H9 (cell line): Measurements from ENCODE around the gene APOBEC2. TPM values are rescaled to one million over a fixed set of nuclear protein-coding genes. Genes with fewer than 3 reads are reported as not detected.

Experiments used
- DNase-seq: peaks from one replicate; pipeline ENCODE4 v3.0.0-alpha.2; 2017
- H2AFZ ChIP-seq: one replicate; pipeline ENCODE4 v1.6.1; 2013; ENCODE audit warnings: mild to moderate bottlenecking, low read length, control low read depth, moderate library complexity
- H2AK5ac ChIP-seq: 2 replicates; pipeline ENCODE4 v1.6.1; 2013; ENCODE audit warnings: low read length, control low read depth, mixed read lengths; ENCODE audit not compliant: insufficient read length
- H2BK120ac ChIP-seq: one replicate; pipeline ENCODE4 v1.6.1; 2013; ENCODE audit warnings: low read depth, mild to moderate bottlenecking, low read length, control low read depth, inconsistent platforms; ENCODE audit not compliant: poor library complexity, severe bottlenecking
- H2BK12ac ChIP-seq: 2 replicates; pipeline ENCODE4 v1.6.1; 2013; ENCODE audit warnings: low read length, control low read depth, mixed read lengths, low read depth; ENCODE audit not compliant: insufficient read length
- H2BK15ac ChIP-seq: 2 replicates; pipeline ENCODE4 v1.6.1; 2013; ENCODE audit warnings: low read depth, low read length, control low read depth
- H2BK20ac ChIP-seq: one replicate; pipeline ENCODE4 v1.6.1; 2013; ENCODE audit warnings: low read depth, mild to moderate bottlenecking, low read length, control low read depth, inconsistent platforms; ENCODE audit not compliant: poor library complexity, severe bottlenecking
- H2BK5ac ChIP-seq: 2 replicates; pipeline ENCODE4 v1.6.1; 2013; ENCODE audit warnings: low read length, control low read depth, mixed read lengths; ENCODE audit not compliant: insufficient read length
- H3K14ac ChIP-seq: 2 replicates; pipeline ENCODE4 v1.6.1; 2013; ENCODE audit warnings: low read length, control low read depth; ENCODE audit not compliant: insufficient read depth
- H3K18ac ChIP-seq: 2 replicates; pipeline ENCODE4 v1.6.1; 2013; ENCODE audit warnings: low read depth, mild to moderate bottlenecking, mixed read lengths, low read length, control low read depth; ENCODE audit not compliant: insufficient read length
- H3K23ac ChIP-seq: 2 replicates; pipeline ENCODE4 v1.6.1; 2013; ENCODE audit warnings: low read length, control low read depth, mixed read lengths, low read depth; ENCODE audit not compliant: insufficient read length
- H3K23me2 ChIP-seq: 2 replicates; pipeline ENCODE4 v1.6.1; 2013; ENCODE audit warnings: low read depth, mild to moderate bottlenecking, mixed read lengths, low read length, control low read depth; ENCODE audit not compliant: insufficient read length, poor library complexity, severe bottlenecking
- H3K27ac ChIP-seq: 2 replicates; pipeline ENCODE4 v1.5.1; 2013; ENCODE audit warnings: low read length, control low read depth, mixed read lengths, low read depth; ENCODE audit not compliant: insufficient read length
- H3K27me3 ChIP-seq: 2 replicates; pipeline ENCODE4 v1.6.1; 2013; ENCODE audit warnings: low read length, control low read depth, inconsistent platforms; ENCODE audit not compliant: insufficient read depth
- H3K4ac ChIP-seq: 2 replicates; pipeline ENCODE4 v1.6.1; 2013; ENCODE audit warnings: low read depth, mild to moderate bottlenecking, control low read depth, inconsistent platforms, low read length, moderate library complexity
- H3K4me1 ChIP-seq: 2 replicates; pipeline ENCODE4 v1.6.1; 2013; ENCODE audit warnings: low read length, control low read depth, inconsistent platforms; ENCODE audit not compliant: insufficient read depth
- H3K4me2 ChIP-seq: 2 replicates; pipeline ENCODE4 v1.6.1; 2013; ENCODE audit warnings: low read length, control low read depth, mixed read lengths; ENCODE audit not compliant: insufficient read length, insufficient read depth
- H3K56ac ChIP-seq: 2 replicates; pipeline ENCODE4 v1.6.1; 2013; ENCODE audit warnings: low read depth, mild to moderate bottlenecking, mixed read lengths, low read length, control low read depth; ENCODE audit not compliant: insufficient read length
- H3K79me1 ChIP-seq: 2 replicates; pipeline ENCODE4 v1.6.1; 2013; ENCODE audit warnings: low read depth, mild to moderate bottlenecking, moderate library complexity, low read length, control low read depth, inconsistent platforms; ENCODE audit not compliant: insufficient read depth, poor library complexity, severe bottlenecking
- H3K79me2 ChIP-seq: 2 replicates; pipeline ENCODE4 v1.6.1; 2013; ENCODE audit warnings: low read length, control low read depth, inconsistent platforms; ENCODE audit not compliant: insufficient read depth
- H3K9ac ChIP-seq: 2 replicates; pipeline ENCODE4 v1.6.1; 2013; ENCODE audit warnings: low read length, control low read depth, mixed read lengths; ENCODE audit not compliant: insufficient read length; ENCODE audit errors: extremely low read depth
- H3K9me3 ChIP-seq: one replicate; pipeline ENCODE4 v1.6.1; 2013; ENCODE audit warnings: low read depth, low read length, inconsistent platforms; ENCODE audit not compliant: control insufficient read depth
- H3T11ph ChIP-seq: one replicate; pipeline ENCODE4 v1.6.1; 2013; ENCODE audit warnings: mild to moderate bottlenecking, low read length, control low read depth, inconsistent platforms
- H4K20me1 ChIP-seq: one replicate; pipeline ENCODE4 v1.6.1; 2013; ENCODE audit not compliant: control insufficient read depth, insufficient read length, insufficient read depth
- H4K5ac ChIP-seq: 2 replicates; pipeline ENCODE4 v1.6.1; 2013; ENCODE audit warnings: low read depth, mild to moderate bottlenecking, mixed read lengths, low read length, control low read depth; ENCODE audit not compliant: insufficient read length
- H4K8ac ChIP-seq: replicated peaks from 2 replicates; pipeline ENCODE4 v1.6.1; 2013; ENCODE audit warnings: low read length, control low read depth, mixed read lengths, low read depth; ENCODE audit not compliant: insufficient read length
- H4K91ac ChIP-seq: 2 replicates; pipeline ENCODE4 v1.6.1; 2013; ENCODE audit warnings: low read depth, mild to moderate bottlenecking, moderate library complexity, mixed read lengths, low read length, control low read depth; ENCODE audit not compliant: insufficient read length
- H3K27ac Mint-ChIP-seq, 3 experiments: 2 replicates in 2 of 3; 3 replicates in 1 of 3; pipeline ENCODE4 v1.8.0; 2020 to 2021; ENCODE audit warnings: mixed read lengths in 3 of 3, mild to moderate bottlenecking in 1 of 3, moderate library complexity in 1 of 3
- H3K27me3 Mint-ChIP-seq: 2 replicates; pipeline ENCODE4 v1.8.0; 2021; ENCODE audit warnings: low read depth, mild to moderate bottlenecking, moderate library complexity, mixed read lengths
- H3K36me3 Mint-ChIP-seq, 3 experiments: 2 replicates in 2 of 3; 3 replicates in 1 of 3; pipeline ENCODE4 v1.8.0; 2020 to 2021; ENCODE audit warnings: low read depth in 3 of 3, mixed read lengths in 3 of 3; ENCODE audit not compliant: insufficient read depth in 1 of 3
- H3K4me1 Mint-ChIP-seq, 2 experiments: 2 replicates each; pipeline ENCODE4 v1.8.0; 2020; ENCODE audit warnings: mixed read lengths in 2 of 2
- H3K4me3 Mint-ChIP-seq, 2 experiments: 2 replicates in 1 of 2; 3 replicates in 1 of 2; pipeline ENCODE4 v1.8.0; 2020 to 2021; ENCODE audit warnings: mild to moderate bottlenecking in 2 of 2, mixed read lengths in 2 of 2, moderate library complexity in 1 of 2
- H3K9me3 Mint-ChIP-seq, 2 experiments: 2 replicates in 1 of 2; 3 replicates in 1 of 2; pipeline ENCODE4 v1.8.0; 2020; ENCODE audit warnings: mild to moderate bottlenecking in 2 of 2, mixed read lengths in 2 of 2, moderate library complexity in 1 of 2
- WGBS: extraction: QIAGEN DNeasy Blood & Tissue Kit; methylation state at CpG from one replicate; pipeline ENCODE4 v1.1.7; 2013; ENCODE audit warnings: missing lambda C conversion rate, low lambda C conversion rate, mixed read lengths; ENCODE audit not compliant: insufficient read length; ENCODE audit errors: extremely low coverage; 5-methylcytosine and 5-hydroxymethylcytosine counted together
- total RNA-seq: library from RNA; stranded (reverse); gene quantifications from 2 replicates; pipeline ENCODE4 v1.2.1, GENCODE V29; 2021
- TF ChIP-seq, protein P1 (sequence below): fragments of 200-600 bp; sonication (generic); conservative IDR thresholded peaks from 3 replicates; pipeline ENCODE4 v1.8.0; 2021; ENCODE audit warnings: antibody characterized with exemption, mild to moderate bottlenecking

The APOBEC2 gene
- total RNA-seq, 1 experiment from 2014 or later, result not detected

DNA sequence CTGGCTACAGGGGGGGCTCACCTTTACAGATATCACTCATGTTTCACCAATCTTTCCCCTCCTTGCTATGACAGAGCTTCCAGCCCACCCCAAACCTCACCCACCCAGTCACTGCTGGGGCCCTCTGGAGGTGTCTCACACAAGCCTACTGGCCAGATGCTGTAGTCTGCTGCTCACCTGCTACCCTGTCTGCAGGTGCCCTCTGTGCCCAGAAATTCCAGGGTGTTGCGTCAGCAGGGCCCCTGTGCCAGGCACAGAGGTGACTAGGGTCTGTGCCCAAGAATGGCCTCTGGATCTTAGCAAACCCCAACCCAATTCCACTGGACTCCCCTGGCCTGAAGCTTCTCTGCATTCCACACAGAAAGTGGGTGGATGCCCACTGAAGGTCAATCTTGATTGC, 35.3 kb upstream of the APOBEC2 start:
- Histone ChIP-seq H2BK120ac (no peak overlapping the region), H4K5ac (no peak overlapping the region), H3K23ac (no peak overlapping the region), H3K79me1 (no peaks in the 10 kb centered on the region), H2AK5ac (no peak overlapping the region), H3K14ac (no peak overlapping the region; the same call in 1 of the 2 replicates), H2BK15ac (no peak overlapping the region), H3K27ac (no peak overlapping the region), H3K4ac (no peak overlapping the region), H4K91ac (no peak overlapping the region), H3K18ac (no peak overlapping the region), H4K20me1 (no peaks in the 10 kb centered on the region), H2BK20ac (no peak overlapping the region), H2BK12ac (no peak overlapping the region), H2BK5ac (no peak overlapping the region), H3K4me1 (no peaks in the 10 kb centered on the region), H3K27me3 (no peaks in the 10 kb centered on the region), H3K9ac (no peak overlapping the region), H3K79me2 (no peaks in the 10 kb centered on the region), H3K9me3 (no peaks in the 10 kb centered on the region), H4K8ac (no peak overlapping the region), H3K56ac (no peak overlapping the region), H3K4me2 (no peak overlapping the region), H3K23me2 (no peaks in the 10 kb centered on the region), H2AFZ (no peak overlapping the region), H3T11ph (no peak overlapping the region)
- no peak for DNase-seq
- Mint-ChIP-seq H3K4me3 (no peak overlapping the region), H3K36me3 (no peaks in the 10 kb centered on the region), H3K9me3 (no peaks in the 10 kb centered on the region; a peak in 1 of 5 replicates), H3K27ac (no peak overlapping the region; a peak in 1 of 7 replicates), H3K27me3 (no peaks in the 10 kb centered on the region; the same call in 1 of the 2 replicates), H3K4me1 (no peaks in the 10 kb centered on the region)
- TF ChIP-seq, protein P1, sequence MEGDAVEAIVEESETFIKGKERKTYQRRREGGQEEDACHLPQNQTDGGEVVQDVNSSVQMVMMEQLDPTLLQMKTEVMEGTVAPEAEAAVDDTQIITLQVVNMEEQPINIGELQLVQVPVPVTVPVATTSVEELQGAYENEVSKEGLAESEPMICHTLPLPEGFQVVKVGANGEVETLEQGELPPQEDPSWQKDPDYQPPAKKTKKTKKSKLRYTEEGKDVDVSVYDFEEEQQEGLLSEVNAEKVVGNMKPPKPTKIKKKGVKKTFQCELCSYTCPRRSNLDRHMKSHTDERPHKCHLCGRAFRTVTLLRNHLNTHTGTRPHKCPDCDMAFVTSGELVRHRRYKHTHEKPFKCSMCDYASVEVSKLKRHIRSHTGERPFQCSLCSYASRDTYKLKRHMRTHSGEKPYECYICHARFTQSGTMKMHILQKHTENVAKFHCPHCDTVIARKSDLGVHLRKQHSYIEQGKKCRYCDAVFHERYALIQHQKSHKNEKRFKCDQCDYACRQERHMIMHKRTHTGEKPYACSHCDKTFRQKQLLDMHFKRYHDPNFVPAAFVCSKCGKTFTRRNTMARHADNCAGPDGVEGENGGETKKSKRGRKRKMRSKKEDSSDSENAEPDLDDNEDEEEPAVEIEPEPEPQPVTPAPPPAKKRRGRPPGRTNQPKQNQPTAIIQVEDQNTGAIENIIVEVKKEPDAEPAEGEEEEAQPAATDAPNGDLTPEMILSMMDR, result no peak
- no CpG with 5 or more reads among the region's 1 CpG for WGBS
